Left lung (tissue), 10 donors: Measurements from ENCODE around the gene TPM3. TPM values are rescaled to one million over a fixed set of nuclear protein-coding genes. Genes with fewer than 3 reads are reported as not detected.

Experiments
- ATAC-seq: fragments of 200-7000 bp; cut with Tn5 transposase; one replicate; pipeline ENCODE4 v1.9.1; 2020; ENCODE audit warnings: moderate library complexity
- DNase-seq, 4 donors: peaks; one replicate each; pipeline ENCODE4 v3.0.0-alpha.2; 2013 to 2020
- H3K27ac ChIP-seq, 2 donors: fragments of 200-600 bp; sonication (generic) in 1 of 2; one replicate each; pipeline versions ENCODE4 v1.5.0 to v1.8.0; 2020 to 2021
- H3K27me3 ChIP-seq, 2 donors: fragments of 200-600 bp; sonication (generic) in 1 of 2; one replicate each; pipeline versions ENCODE4 v1.5.0 to v1.8.0; 2020 to 2021
- H3K36me3 ChIP-seq, 2 donors: fragments of 200-600 bp; sonication (generic) in 1 of 2; one replicate each; pipeline versions ENCODE4 v1.5.0 to v1.8.0; 2020 to 2021
- H3K4me1 ChIP-seq, 2 donors: fragments of 200-600 bp; one replicate each; pipeline ENCODE4 v1.8.0; 2021
- H3K4me3 ChIP-seq, 2 donors: fragments of 200-600 bp; sonication (generic) in 1 of 2; one replicate each; pipeline versions ENCODE4 v1.5.0 to v1.8.0; 2020 to 2021; ENCODE audit warnings: mild to moderate bottlenecking in 1 of 2
- H3K9me3 ChIP-seq, 2 donors: fragments of 200-600 bp; sonication (generic) in 1 of 2; one replicate each; pipeline versions ENCODE4 v1.5.0 to v1.8.0; 2020 to 2021
- intact Hi-C, 2 donors: fragments of 100-400 bp; cut with DNase I; formaldehyde crosslinking; loops; one replicate each; pipeline versions ENCODE4 v1.11.2 to v1.14.2; 2022
- polyA plus RNA-seq, 6 donors: library from polyadenylated mRNA; unstranded; fragments of 120-200 nt; gene quantifications; one replicate each; pipeline ENCODE4 v1.2.1, GENCODE V29; 2013; ENCODE audit not compliant: insufficient read length in 6 of 6
- total RNA-seq, 2 donors: library from RNA; stranded (reverse); fragmentation: NEBNext Ultra II Directional; extraction: Animal tissue kit (Norgen Biotek cat#: 25700); gene quantifications; one replicate each; pipeline ENCODE4 v1.2.1, GENCODE V29; 2021
- TF ChIP-seq, protein P1 (sequence below), 2 donors: fragments of 200-600 bp; sonication (generic) in 1 of 2; IDR thresholded peaks; one replicate each; pipeline versions ENCODE4 v1.5.0 to v1.8.0; 2021; ENCODE audit warnings: antibody characterized with exemption in 2 of 2
- donor health status: DM: no; HTN: yes; CAD: no.
- donor health status: DM: no; HTN: no; CAD: no.

TPM3 gene
- total and polyA plus RNA-seq, 8 donors = 220 to 406 (median 257) TPM

DNA sequence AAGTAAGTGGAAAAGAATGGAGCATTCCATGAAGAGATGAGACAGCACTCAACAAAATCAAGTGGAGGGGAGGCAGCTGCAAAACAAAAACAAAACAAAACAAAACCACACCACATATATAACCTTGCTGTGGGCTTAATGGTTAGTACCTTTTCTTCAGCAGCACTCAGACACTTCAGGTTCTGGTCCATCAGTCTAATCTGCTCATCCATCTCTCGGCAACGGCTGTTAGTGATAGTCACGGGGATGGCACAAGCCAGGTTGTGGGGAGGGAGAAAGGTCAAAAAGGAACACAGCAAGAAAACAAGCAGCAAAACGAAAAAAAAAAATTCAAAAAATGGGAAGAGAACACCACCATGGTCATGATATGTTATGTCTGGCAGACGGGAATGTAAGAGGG, 20.0 kb downstream of the TPM3 start:
- no peaks in the 10 kb centered on the region for H3K27me3 ChIP-seq
- peaks cover 4 to 92% of the 10 kb centered on the region in 2 donors for H3K36me3 ChIP-seq
- H3K4me3 ChIP-seq = no peak overlapping the region
- no peaks in the 10 kb centered on the region for H3K9me3 ChIP-seq
- H3K27ac ChIP-seq = no peak overlapping the region
- ATAC-seq (no peak), DNase-seq (no peak)
- TF ChIP-seq, protein P1, sequence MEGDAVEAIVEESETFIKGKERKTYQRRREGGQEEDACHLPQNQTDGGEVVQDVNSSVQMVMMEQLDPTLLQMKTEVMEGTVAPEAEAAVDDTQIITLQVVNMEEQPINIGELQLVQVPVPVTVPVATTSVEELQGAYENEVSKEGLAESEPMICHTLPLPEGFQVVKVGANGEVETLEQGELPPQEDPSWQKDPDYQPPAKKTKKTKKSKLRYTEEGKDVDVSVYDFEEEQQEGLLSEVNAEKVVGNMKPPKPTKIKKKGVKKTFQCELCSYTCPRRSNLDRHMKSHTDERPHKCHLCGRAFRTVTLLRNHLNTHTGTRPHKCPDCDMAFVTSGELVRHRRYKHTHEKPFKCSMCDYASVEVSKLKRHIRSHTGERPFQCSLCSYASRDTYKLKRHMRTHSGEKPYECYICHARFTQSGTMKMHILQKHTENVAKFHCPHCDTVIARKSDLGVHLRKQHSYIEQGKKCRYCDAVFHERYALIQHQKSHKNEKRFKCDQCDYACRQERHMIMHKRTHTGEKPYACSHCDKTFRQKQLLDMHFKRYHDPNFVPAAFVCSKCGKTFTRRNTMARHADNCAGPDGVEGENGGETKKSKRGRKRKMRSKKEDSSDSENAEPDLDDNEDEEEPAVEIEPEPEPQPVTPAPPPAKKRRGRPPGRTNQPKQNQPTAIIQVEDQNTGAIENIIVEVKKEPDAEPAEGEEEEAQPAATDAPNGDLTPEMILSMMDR (IDR thresholded peaks at IDR 0.05) = no peak
- peaks cover 11 to 31% of the 10 kb centered on the region in 2 donors for H3K4me1 ChIP-seq
- intact Hi-C loops = no loop called here

DNA sequence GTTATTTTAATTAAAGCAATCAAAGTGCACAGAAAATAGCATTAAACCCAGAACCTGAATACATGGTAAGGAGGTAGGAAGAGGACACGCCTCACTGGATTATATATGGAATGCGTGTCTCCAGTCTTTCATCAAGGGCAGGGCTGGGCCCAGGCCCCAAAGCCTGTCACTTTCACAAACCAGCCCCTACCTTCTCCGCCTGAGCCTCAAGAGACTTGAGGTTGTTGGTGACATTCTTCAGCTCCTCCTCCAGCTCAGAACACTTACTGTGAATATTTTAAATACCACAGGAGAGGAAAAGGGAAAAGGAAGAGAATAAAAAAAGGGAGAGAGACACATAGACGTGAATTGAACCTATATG, 20.7 kb downstream of the TPM3 start:
- Histone ChIP-seq H3K27ac (no peak overlapping the region), H3K9me3 (no peaks in the 10 kb centered on the region), H3K4me3 (no peak overlapping the region), H3K36me3 (peaks cover 4 to 99% of the 10 kb centered on the region in 2 donors), H3K27me3 (no peaks in the 10 kb centered on the region), H3K4me1 (peaks cover 9 to 24% of the 10 kb centered on the region in 2 donors)
- TF ChIP-seq, protein P1 (IDR thresholded peaks at IDR 0.05) = no peak
- ATAC-seq (peak; percentile 77), DNase-seq (no peak)
- intact Hi-C loops = no loop called here

DNA sequence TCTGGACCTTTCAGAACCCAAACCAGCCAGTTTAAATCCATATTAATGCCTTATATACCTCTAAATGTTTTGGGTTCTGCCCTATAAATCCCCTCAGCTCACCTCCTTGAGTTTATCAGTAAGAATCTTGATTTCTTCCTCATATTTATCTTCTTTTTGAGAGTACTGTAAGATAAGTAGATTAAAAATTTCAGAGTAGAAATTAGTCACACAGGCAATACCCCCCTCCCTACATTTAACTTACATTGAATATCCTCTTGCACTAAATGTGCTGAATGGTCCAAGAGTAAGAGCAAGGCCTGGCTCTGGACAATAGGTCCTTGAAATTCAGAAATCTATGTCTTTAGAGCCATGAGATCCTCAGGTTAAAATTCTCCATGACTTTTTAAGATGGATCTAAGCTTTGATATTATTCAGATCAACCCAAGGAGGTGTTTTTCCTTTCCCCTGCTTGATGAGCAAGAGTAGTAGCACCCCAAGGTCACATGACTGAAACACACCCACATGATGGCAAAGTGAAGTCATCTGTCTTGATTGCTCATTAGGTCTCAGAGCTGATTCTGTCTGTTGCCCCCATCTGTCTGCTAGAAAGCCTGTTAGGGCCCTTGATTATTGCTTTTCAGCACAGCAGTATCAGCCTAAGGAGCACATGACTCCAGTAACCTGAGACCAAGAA, 21.2 kb downstream of the TPM3 start:
- no peaks in the 10 kb centered on the region for H3K9me3 ChIP-seq
- intact Hi-C loops = no loop called here
- TF ChIP-seq, protein P1 (IDR thresholded peaks at IDR 0.05) = no peak
- ATAC-seq = peak; percentile 34
- H3K4me1 ChIP-seq = peaks cover 3 to 19% of the 10 kb centered on the region in 2 donors
- H3K4me3 ChIP-seq = no peak overlapping the region
- no peaks in the 10 kb centered on the region for H3K27me3 ChIP-seq
- H3K27ac ChIP-seq = no peak overlapping the region
- H3K36me3 ChIP-seq = peaks cover 4 to 100% of the 10 kb centered on the region in 2 donors
- DNase-seq = no peak

- intact Hi-C loops = no loop called here
- ATAC-seq = no peak
Measured at GRCh38 chr1:154167461-154167860, 24.4 kb downstream of the TPM3 start.

GRCh38 chr1:154166207-154166606, 25.7 kb downstream of the TPM3 start:
- TF ChIP-seq, protein P1 (IDR thresholded peaks at IDR 0.05) = no peak
- Histone ChIP-seq H3K4me3 (no peak overlapping the region), H3K4me1 (peaks cover 0 to 13% of the 10 kb centered on the region in 2 donors), H3K27ac (no peak overlapping the region), H3K27me3 (no peaks in the 10 kb centered on the region), H3K9me3 (no peaks in the 10 kb centered on the region), H3K36me3 (peaks cover 7 to 100% of the 10 kb centered on the region in 2 donors)
- no peak for ATAC-seq
- intact Hi-C loops = no loop called here
- DNase-seq = no peak

More at GRCh38 chr1:154167461-154167860, 24.4 kb downstream of the TPM3 start:
- no peaks in the 10 kb centered on the region for H3K27me3 ChIP-seq
- H3K4me1 ChIP-seq = peaks cover 0 to 21% of the 10 kb centered on the region in 2 donors
- H3K27ac ChIP-seq = no peak overlapping the region
- TF ChIP-seq, protein P1 (IDR thresholded peaks at IDR 0.05) = no peak
- no peaks in the 10 kb centered on the region for H3K9me3 ChIP-seq
- DNase-seq = no peak
- H3K4me3 ChIP-seq = no peak overlapping the region
- peaks cover 4 to 100% of the 10 kb centered on the region in 2 donors for H3K36me3 ChIP-seq
